HG03521 (cell line): ENCODE measurements around the gene TNFSF12.

Experiments used
- ATAC-seq: cut with Tn5 transposase; IDR thresholded peaks from one replicate; pipeline ENCODE4 v1.9.1; 2021; ENCODE audit warnings: mild to moderate bottlenecking, moderate library complexity; ENCODE audit not compliant: unreplicated experiment

The TNFSF12 gene

GRCh38 chr17:7548585-7549400 lies at the start of gene TNFSF12:
TSS of gene TNFSF12 (plus strand) at chr17:7549058. CDS start at chr17:7549154, 96 bp downstream.
- no peak for ATAC-seq

GRCh38 chr17:7499161-7499560 lies 49.7 kb upstream of the TNFSF12 start:
- ATAC-seq = no peak

- ATAC-seq = no peak
These were observed 47.1 kb upstream of the TNFSF12 start for GRCh38 chr17:7501729-7502128.

GRCh38 chr17:7502171-7502847 lies 46.5 kb upstream of the TNFSF12 start:
- no peak for ATAC-seq

GRCh38 chr17:7502987-7503386 lies 45.9 kb upstream of the TNFSF12 start:
- ATAC-seq = no peak

- ATAC-seq = no peak
These were observed 45.3 kb upstream of the TNFSF12 start for GRCh38 chr17:7503521-7503920.

- ATAC-seq = no peak
These were observed 40.7 kb upstream of the TNFSF12 start for GRCh38 chr17:7508145-7508544.

- no peak for ATAC-seq
These were observed 40.0 kb upstream of the TNFSF12 start for GRCh38 chr17:7508846-7509245.

GRCh38 chr17:7509937-7510336 lies 38.9 kb upstream of the TNFSF12 start:
- no peak for ATAC-seq

- ATAC-seq = no peak
These were observed 37.8 kb upstream of the TNFSF12 start for GRCh38 chr17:7511108-7511507.

GRCh38 chr17:7512105-7512504 lies 36.8 kb upstream of the TNFSF12 start:
- ATAC-seq = no peak

GRCh38 chr17:7512824-7513540 lies 35.9 kb upstream of the TNFSF12 start:
- no peak for ATAC-seq

GRCh38 chr17:7513850-7514419 lies 34.9 kb upstream of the TNFSF12 start:
- no peak for ATAC-seq

GRCh38 chr17:7515911-7516610 lies 32.8 kb upstream of the TNFSF12 start:
- no peak for ATAC-seq

GRCh38 chr17:7523033-7523432 lies 25.8 kb upstream of the TNFSF12 start:
- no peak for ATAC-seq

GRCh38 chr17:7528842-7529241 lies 20.0 kb upstream of the TNFSF12 start:
- no peak for ATAC-seq

- ATAC-seq = no peak
These were observed 18.6 kb upstream of the TNFSF12 start for GRCh38 chr17:7530023-7530900.

GRCh38 chr17:7538050-7538449 lies 10.8 kb upstream of the TNFSF12 start:
- ATAC-seq = no peak

- ATAC-seq = no peak
These were observed 9.8 kb upstream of the TNFSF12 start for GRCh38 chr17:7538891-7539545.
